ENCODE results near the gene CASP8AP2. TPM values are rescaled to one million over a fixed set of nuclear protein-coding genes. Genes with fewer than 3 reads are reported as not detected.
A peak's percentile ranks its signal among the peaks of the same experiment; 100 is the strongest.
"Not testable (repeated sequence)": the region's sequence is repeated elsewhere in the genome, so short reads cannot be mapped to it uniquely, and the experiment has no call there.

The CASP8AP2 gene
- total and polyA plus RNA-seq, 4 donors, result 12.3 to 30.4 (median 18.6) TPM

DNA sequence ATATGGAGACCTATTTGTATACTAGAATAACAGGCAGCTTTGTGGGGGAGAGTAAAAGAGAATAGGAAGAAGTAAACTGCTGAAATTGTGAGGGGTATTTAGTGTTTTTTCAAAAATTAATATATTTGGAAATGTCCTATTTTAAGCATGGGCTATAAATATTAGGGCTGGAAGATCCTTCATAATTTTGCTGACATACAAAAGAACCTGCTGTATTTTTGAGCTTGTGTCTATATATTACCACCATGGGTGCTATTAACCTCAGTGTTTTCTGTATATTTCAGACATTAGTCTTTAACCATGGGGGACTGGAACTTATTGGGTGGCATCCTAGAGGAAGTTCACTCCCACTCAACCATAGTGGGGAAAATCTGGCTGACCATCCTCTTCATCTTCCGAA is 64.5 kb downstream of the CASP8AP2 start, which contains the start of gene GJA10:
Gene GJA10 (plus strand): TSS at position 301 of the 400 bp plus-strand sequence. CDS start 0 bp downstream, at position 301.
- no peak for DNase-seq (ENCODE audit: low read depth in 4 of 6, low spot score in 6 of 6)
- Histone ChIP-seq H3K27ac (ENCODE audit: low read depth, low read length) (no peak within 1 kb of the TSS), H3K36me3 (ENCODE audit: control insufficient read depth, insufficient read depth, low read length) (no peaks in the 10 kb centered on the region), H3K4me1 (ENCODE audit: control insufficient read depth, insufficient read depth, low read length) (no peaks in the 10 kb centered on the region), H3K27me3 (ENCODE audit: control insufficient read depth, insufficient read depth, low read length) (peaks cover 2% of the 10 kb centered on the region), H3K9me3 (ENCODE audit: control insufficient read depth, insufficient read depth, low read length) (no peaks in the 10 kb centered on the region), H3K4me3 (ENCODE audit: low read depth, low read length) (no peak within 1 kb of the TSS)
- no CpG with 5 or more reads among the region's 1 CpG for WGBS (ENCODE audit: insufficient coverage)

DNA sequence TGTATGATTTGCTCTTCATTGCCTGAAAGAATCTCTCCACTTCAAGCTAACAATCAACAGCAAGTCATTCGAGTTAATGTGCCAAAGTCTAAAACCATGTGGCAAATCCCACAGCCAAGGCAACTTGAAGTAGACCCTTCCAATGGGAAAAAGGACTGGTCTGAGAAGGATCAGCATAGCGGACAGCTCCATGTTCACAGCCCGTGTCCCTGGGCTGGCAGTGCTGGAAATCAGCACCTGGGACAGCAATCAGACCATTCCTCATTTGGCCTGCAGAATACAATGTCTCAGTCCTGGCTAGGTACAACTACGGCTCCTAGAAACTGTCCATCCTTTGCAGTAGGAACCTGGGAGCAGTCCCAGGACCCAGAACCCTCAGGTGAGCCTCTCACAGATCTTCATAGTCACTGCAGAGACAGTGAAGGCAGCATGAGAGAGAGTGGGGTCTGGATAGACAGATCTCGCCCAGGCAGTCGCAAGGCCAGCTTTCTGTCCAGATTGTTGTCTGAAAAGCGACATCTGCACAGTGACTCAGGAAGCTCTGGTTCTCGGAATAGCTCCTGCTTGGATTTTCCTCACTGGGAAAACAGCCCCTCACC is 65.7 kb downstream of the CASP8AP2 start:
- no peak overlapping the region for H3K27ac ChIP-seq (ENCODE audit: low read depth, low read length)
- no peaks in the 10 kb centered on the region for H3K4me1 ChIP-seq (ENCODE audit: control insufficient read depth, insufficient read depth, low read length)
- no peak overlapping the region for H3K4me3 ChIP-seq (ENCODE audit: low read depth, low read length)
- peak in 2 of 6 donors; percentile 12 to 67 for DNase-seq (ENCODE audit: low read depth in 4 of 6, low spot score in 6 of 6)
- no peaks in the 10 kb centered on the region for H3K36me3 ChIP-seq (ENCODE audit: control insufficient read depth, insufficient read depth, low read length)
- no peaks in the 10 kb centered on the region for H3K9me3 ChIP-seq (ENCODE audit: control insufficient read depth, insufficient read depth, low read length)
- H3K27me3 ChIP-seq (ENCODE audit: control insufficient read depth, insufficient read depth, low read length), result peaks cover 2% of the 10 kb centered on the region
- WGBS (ENCODE audit: insufficient coverage), result 56% methylated on average over 7 of the region's 8 CpGs

DNA sequence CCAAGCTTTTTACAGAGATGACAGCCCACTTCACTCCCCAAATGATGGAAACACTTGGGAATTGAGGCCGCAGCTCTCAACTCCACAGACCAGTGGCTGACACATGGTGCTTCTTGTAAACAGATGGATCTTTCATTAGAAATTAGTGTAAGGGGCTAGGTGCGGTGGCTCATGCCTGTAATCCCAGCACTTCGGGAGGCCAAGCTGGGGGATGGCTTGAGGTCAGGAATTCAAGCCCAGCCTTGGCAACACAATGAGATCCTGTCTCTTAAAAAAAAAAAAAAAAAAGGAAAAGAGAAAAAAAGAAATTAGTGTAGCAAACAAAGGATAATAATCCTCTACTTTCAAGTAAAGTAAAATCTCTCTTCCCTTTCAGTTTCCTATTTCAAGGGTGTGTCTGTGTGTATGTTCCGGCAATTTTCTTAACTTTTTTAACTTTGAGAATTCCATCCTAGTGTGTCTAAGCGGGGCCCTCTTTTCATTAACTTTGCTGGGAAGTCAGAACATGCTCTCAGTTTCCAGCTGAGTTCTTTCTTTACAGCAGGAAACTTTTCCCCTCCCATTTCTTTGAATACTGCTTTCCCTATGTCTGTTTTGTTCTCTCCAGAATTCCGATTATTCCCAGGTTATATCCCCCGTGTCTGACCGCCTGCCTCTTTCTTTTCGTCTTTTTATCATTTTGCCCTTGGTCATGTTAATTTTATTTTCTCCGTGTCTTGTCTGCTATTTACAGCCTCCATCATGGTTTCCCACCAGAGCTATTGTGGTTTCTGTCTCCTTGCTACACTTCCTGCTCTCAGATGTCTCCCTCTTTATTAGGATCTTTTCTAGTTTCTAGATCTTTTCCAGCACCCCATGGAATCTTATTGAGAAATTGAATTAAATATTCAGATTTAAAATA is 80.6 kb downstream of the CASP8AP2 start:
- WGBS (ENCODE audit: insufficient coverage), result 31% methylated on average over 2 of the region's 10 CpGs
- not testable (repeated sequence) for H3K4me1 ChIP-seq (ENCODE audit: control insufficient read depth, insufficient read depth, low read length); H3K36me3 ChIP-seq (ENCODE audit: control insufficient read depth, insufficient read depth, low read length); DNase-seq (ENCODE audit: low read depth in 4 of 6, low spot score in 6 of 6); H3K27ac ChIP-seq (ENCODE audit: low read depth, low read length); H3K27me3 ChIP-seq (ENCODE audit: control insufficient read depth, insufficient read depth, low read length); H3K9me3 ChIP-seq (ENCODE audit: control insufficient read depth, insufficient read depth, low read length); H3K4me3 ChIP-seq (ENCODE audit: low read depth, low read length)

GRCh38 chr6:89910902-89911240 is 81.2 kb downstream of the CASP8AP2 start:
- Histone ChIP-seq H3K27me3 (ENCODE audit: control insufficient read depth, insufficient read depth, low read length) (no peaks in the 10 kb centered on the region), H3K9me3 (ENCODE audit: control insufficient read depth, insufficient read depth, low read length) (no peaks in the 10 kb centered on the region), H3K36me3 (ENCODE audit: control insufficient read depth, insufficient read depth, low read length) (no peaks in the 10 kb centered on the region), H3K27ac (ENCODE audit: low read depth, low read length) (no peak overlapping the region), H3K4me3 (ENCODE audit: low read depth, low read length) (no peak overlapping the region), H3K4me1 (ENCODE audit: control insufficient read depth, insufficient read depth, low read length) (no peaks in the 10 kb centered on the region)
- WGBS (ENCODE audit: insufficient coverage), result no CpG with 5 or more reads among the region's 1 CpG
- DNase-seq (ENCODE audit: low read depth in 4 of 6, low spot score in 6 of 6), result no peak

- H3K9me3 ChIP-seq (ENCODE audit: control insufficient read depth, insufficient read depth, low read length), result no peaks in the 10 kb centered on the region
- no peak for DNase-seq (ENCODE audit: low read depth in 4 of 6, low spot score in 6 of 6)
- H3K27ac ChIP-seq (ENCODE audit: low read depth, low read length), result no peak overlapping the region
- H3K27me3 ChIP-seq (ENCODE audit: control insufficient read depth, insufficient read depth, low read length), result no peaks in the 10 kb centered on the region
- no peaks in the 10 kb centered on the region for H3K4me1 ChIP-seq (ENCODE audit: control insufficient read depth, insufficient read depth, low read length)
- 100% methylated on average over 2 of the region's 3 CpGs for WGBS (ENCODE audit: insufficient coverage)
- H3K4me3 ChIP-seq (ENCODE audit: low read depth, low read length), result no peak overlapping the region
- H3K36me3 ChIP-seq (ENCODE audit: control insufficient read depth, insufficient read depth, low read length), result no peaks in the 10 kb centered on the region
Measured at GRCh38 chr6:89916136-89916920, 86.6 kb downstream of the CASP8AP2 start.

- Histone ChIP-seq H3K27ac (ENCODE audit: low read depth, low read length) (no peak overlapping the region), H3K36me3 (ENCODE audit: control insufficient read depth, insufficient read depth, low read length) (no peaks in the 10 kb centered on the region), H3K9me3 (ENCODE audit: control insufficient read depth, insufficient read depth, low read length) (no peaks in the 10 kb centered on the region), H3K27me3 (ENCODE audit: control insufficient read depth, insufficient read depth, low read length) (no peaks in the 10 kb centered on the region), H3K4me1 (ENCODE audit: control insufficient read depth, insufficient read depth, low read length) (no peaks in the 10 kb centered on the region), H3K4me3 (ENCODE audit: low read depth, low read length) (no peak overlapping the region)
- no peak for DNase-seq (ENCODE audit: low read depth in 4 of 6, low spot score in 6 of 6)
- WGBS (ENCODE audit: insufficient coverage), result 97% methylated on average over 4 of the region's 4 CpGs
Measured at GRCh38 chr6:89917216-89917615, 87.5 kb downstream of the CASP8AP2 start.

DNA sequence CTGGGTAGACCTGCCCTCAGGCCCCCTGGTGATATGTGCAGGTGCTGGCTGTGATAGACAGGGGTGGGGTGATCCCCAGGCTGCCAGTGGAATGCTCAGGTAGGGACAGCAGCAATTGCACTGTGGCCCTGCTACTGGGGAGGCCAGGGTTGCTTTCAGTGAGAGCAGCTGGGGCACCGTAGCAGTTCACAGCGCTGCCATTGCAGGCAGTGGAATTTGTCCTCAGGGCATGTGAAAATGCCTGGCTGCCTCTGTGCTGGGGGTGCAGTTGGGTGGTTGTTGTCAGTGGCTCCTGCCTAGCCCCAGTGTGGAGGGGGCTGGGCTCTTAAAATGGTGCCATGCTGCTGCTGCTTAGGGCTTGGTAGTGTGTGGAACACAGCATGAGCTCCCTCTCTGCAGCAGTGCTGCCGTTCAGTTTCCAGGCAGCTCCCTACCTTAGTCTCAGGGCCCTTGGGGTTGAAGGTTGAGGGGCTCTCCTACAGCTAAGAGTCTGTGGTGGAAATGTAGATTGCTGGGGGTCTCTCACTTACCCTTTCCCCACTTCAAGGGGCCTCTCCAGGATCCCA is 88.2 kb downstream of the CASP8AP2 start:
- Histone ChIP-seq H3K27ac (ENCODE audit: low read depth, low read length) (no peak overlapping the region), H3K36me3 (ENCODE audit: control insufficient read depth, insufficient read depth, low read length) (no peaks in the 10 kb centered on the region), H3K27me3 (ENCODE audit: control insufficient read depth, insufficient read depth, low read length) (no peaks in the 10 kb centered on the region), H3K9me3 (ENCODE audit: control insufficient read depth, insufficient read depth, low read length) (no peaks in the 10 kb centered on the region), H3K4me3 (ENCODE audit: low read depth, low read length) (no peak overlapping the region), H3K4me1 (ENCODE audit: control insufficient read depth, insufficient read depth, low read length) (no peaks in the 10 kb centered on the region)
- 81% methylated on average over 2 of the region's 3 CpGs for WGBS (ENCODE audit: insufficient coverage)
- no peak for DNase-seq (ENCODE audit: low read depth in 4 of 6, low spot score in 6 of 6)

Small RNA genes within 50 kb of the gene (small RNA-seq; reads per million reads assigned to genes)
- not detected for gene DNAJC19P6 (ENCODE audit: low replicate concordance)
- gene RF00019 (ENCODE audit: low replicate concordance), result not detected

Other genes with a start within 250 kb of the CASP8AP2 start
- gene LYRM2, start 191.1 kb upstream of the CASP8AP2 start, total RNA-seq, result 10 to 100 TPM; 30.8 to 33.9 TPM
- gene LYRM2, start 191.1 kb upstream of the CASP8AP2 start, polyA plus RNA-seq (ENCODE audit: insufficient read length in 2 of 2), result 10 to 100 TPM; 42.6 to 45.7 TPM
- 10 to 100 TPM; 31.4 to 34.5 TPM for gene MDN1, start 10.1 kb upstream of the CASP8AP2 start, total RNA-seq
- gene MDN1, start 10.1 kb upstream of the CASP8AP2 start, polyA plus RNA-seq (ENCODE audit: insufficient read length in 2 of 2), result 10 to 100 TPM; 39.1 to 40.2 TPM
- gene GJA10, start 64.6 kb downstream of the CASP8AP2 start, total RNA-seq, result not detected
- gene GJA10, start 64.6 kb downstream of the CASP8AP2 start, polyA plus RNA-seq (ENCODE audit: insufficient read length in 2 of 2), result not detected